K562 (cell line): Measurements from ENCODE around the gene FRMD1. TPM values are rescaled to one million over a fixed set of nuclear protein-coding genes. Genes with fewer than 3 reads are reported as not detected.

Experiments
- HSF4 ChIP-seq: fragments of 250-450 bp; sonication (Bioruptor Pico); IDR thresholded peaks from 2 replicates; pipeline ENCODE4 v2.1.2; 2022; ENCODE audit warnings: mild to moderate bottlenecking, moderate library complexity, borderline replicate concordance
- JUNB ChIP-seq: fragments of 450-650 bp; formaldehyde crosslinking; conservative IDR thresholded peaks from 2 replicates; pipeline ENCODE4 v1.4.0; 2020; ENCODE audit warnings: mild to moderate bottlenecking
- ZNF717 ChIP-seq: fragments of 250-450 bp; sonication (Bioruptor Pico); IDR thresholded peaks from 2 replicates; pipeline ENCODE4 v1.5.0; 2021
- polyA plus RNA-seq, 8 experiments: library from polyadenylated mRNA; depleted of rRNA in 4 of 8; stranded (reverse) in 5 of 8; unstranded in 3 of 8; fragments of >200 nt; fragmentation: Nextera tagmentation in 2 of 8; fragmentation: Illumina TruSeq in 1 of 8; extraction: Ambion mirVana in 2 of 8; extraction: Trizol in 1 of 8; gene quantifications; 2 replicates each; pipeline versions ENCODE4 v1.2.1 to v1.2.3, GENCODE V29; 2011 to 2014; ENCODE audit warnings: inconsistent platforms in 1 of 8, missing spikeins in 1 of 8
- total RNA-seq, 7 experiments: library from RNA; depleted of rRNA in 6 of 7; stranded (reverse); fragments of >200 nt in 6 of 7; fragmentation: Illumina TruSeq in 2 of 7; extraction: Trizol in 2 of 7; gene quantifications; 2 replicates each; pipeline versions ENCODE4 v1.2.1 to v1.2.3, GENCODE V29; 2011 to 2021; ENCODE audit warnings: low replicate concordance in 1 of 7
- TF ChIP-seq, protein P1 (sequence below): fragments of 450-650 bp; IDR thresholded peaks from 2 replicates; pipeline ENCODE4 v1.6.1; 2016; ENCODE audit warnings: mild to moderate bottlenecking, moderate library complexity
- TF ChIP-seq, protein P2 (sequence below), 2 experiments: IDR thresholded peaks; 2 replicates each; pipeline ENCODE4 v1.6.1; 2011; ENCODE audit warnings: borderline replicate concordance in 1 of 2, control low read depth in 1 of 2, low read depth in 1 of 2, low read length in 1 of 2, mild to moderate bottlenecking in 1 of 2, mixed read lengths in 1 of 2, moderate library complexity in 1 of 2; ENCODE audit not compliant: insufficient read depth in 1 of 2, insufficient read length in 1 of 2, poor library complexity in 1 of 2, severe bottlenecking in 1 of 2; ENCODE audit errors: extremely low read depth in 1 of 2
- TF ChIP-seq, protein P3 (sequence below): fragments of 250-450 bp; sonication (Bioruptor Pico); IDR thresholded peaks from 2 replicates; pipeline ENCODE4 v1.4.0; 2020; ENCODE audit warnings: borderline replicate concordance
- TF ChIP-seq, protein P4 (sequence below): fragments of 450-650 bp; IDR thresholded peaks from 2 replicates; pipeline ENCODE4 v1.7.1; 2018; ENCODE audit warnings: mild to moderate bottlenecking, low read depth; ENCODE audit not compliant: partially characterized antibody

FRMD1 gene
- total and polyA plus RNA-seq, 9 of the 15 experiments (the other 6 are each of a cell fraction or from before 2014, with no cell fraction given): 0.01 to 0.04 (median 0.01) TPM; not detected in 6

DNA sequence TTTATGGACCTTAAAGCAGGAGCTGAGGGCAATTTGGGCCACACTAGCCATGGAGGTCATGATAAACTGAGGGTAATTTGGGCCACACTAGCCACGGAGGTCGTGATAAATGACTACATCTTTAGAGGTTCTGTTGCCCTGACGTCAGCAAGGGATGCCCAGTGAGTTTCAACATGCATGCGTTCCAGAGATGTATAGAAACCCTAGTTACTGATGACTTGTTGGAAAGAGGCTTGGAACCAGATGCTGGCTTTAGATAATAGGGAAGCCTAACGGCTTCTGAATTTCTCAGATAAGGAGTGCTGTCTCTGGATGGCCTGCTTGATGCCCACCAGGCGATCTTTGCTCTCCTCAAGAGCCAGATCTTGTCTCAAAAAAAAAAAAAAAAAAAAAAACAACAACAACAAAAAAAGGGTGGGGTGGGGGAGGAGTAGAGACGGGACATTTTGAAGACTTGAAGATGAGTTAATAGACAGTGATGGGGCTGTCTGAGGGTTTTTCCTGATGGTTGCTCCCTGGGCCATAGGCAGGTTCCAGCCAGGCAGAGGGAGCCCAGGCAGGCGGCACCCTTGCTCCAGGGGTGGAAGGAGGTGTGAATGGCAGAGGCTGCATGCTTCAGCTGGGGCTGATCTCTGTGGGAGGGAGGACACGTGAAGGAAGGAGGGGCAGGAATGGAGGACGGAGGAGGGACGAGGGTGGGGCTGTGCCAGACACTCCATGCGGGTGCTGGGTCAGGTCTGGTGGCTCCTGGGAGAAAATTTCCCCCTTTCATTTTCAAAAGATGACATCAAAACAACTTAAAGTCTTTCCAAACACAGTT, 27.0 kb upstream of the FRMD1 start (continued):
- TF ChIP-seq, protein P1, sequence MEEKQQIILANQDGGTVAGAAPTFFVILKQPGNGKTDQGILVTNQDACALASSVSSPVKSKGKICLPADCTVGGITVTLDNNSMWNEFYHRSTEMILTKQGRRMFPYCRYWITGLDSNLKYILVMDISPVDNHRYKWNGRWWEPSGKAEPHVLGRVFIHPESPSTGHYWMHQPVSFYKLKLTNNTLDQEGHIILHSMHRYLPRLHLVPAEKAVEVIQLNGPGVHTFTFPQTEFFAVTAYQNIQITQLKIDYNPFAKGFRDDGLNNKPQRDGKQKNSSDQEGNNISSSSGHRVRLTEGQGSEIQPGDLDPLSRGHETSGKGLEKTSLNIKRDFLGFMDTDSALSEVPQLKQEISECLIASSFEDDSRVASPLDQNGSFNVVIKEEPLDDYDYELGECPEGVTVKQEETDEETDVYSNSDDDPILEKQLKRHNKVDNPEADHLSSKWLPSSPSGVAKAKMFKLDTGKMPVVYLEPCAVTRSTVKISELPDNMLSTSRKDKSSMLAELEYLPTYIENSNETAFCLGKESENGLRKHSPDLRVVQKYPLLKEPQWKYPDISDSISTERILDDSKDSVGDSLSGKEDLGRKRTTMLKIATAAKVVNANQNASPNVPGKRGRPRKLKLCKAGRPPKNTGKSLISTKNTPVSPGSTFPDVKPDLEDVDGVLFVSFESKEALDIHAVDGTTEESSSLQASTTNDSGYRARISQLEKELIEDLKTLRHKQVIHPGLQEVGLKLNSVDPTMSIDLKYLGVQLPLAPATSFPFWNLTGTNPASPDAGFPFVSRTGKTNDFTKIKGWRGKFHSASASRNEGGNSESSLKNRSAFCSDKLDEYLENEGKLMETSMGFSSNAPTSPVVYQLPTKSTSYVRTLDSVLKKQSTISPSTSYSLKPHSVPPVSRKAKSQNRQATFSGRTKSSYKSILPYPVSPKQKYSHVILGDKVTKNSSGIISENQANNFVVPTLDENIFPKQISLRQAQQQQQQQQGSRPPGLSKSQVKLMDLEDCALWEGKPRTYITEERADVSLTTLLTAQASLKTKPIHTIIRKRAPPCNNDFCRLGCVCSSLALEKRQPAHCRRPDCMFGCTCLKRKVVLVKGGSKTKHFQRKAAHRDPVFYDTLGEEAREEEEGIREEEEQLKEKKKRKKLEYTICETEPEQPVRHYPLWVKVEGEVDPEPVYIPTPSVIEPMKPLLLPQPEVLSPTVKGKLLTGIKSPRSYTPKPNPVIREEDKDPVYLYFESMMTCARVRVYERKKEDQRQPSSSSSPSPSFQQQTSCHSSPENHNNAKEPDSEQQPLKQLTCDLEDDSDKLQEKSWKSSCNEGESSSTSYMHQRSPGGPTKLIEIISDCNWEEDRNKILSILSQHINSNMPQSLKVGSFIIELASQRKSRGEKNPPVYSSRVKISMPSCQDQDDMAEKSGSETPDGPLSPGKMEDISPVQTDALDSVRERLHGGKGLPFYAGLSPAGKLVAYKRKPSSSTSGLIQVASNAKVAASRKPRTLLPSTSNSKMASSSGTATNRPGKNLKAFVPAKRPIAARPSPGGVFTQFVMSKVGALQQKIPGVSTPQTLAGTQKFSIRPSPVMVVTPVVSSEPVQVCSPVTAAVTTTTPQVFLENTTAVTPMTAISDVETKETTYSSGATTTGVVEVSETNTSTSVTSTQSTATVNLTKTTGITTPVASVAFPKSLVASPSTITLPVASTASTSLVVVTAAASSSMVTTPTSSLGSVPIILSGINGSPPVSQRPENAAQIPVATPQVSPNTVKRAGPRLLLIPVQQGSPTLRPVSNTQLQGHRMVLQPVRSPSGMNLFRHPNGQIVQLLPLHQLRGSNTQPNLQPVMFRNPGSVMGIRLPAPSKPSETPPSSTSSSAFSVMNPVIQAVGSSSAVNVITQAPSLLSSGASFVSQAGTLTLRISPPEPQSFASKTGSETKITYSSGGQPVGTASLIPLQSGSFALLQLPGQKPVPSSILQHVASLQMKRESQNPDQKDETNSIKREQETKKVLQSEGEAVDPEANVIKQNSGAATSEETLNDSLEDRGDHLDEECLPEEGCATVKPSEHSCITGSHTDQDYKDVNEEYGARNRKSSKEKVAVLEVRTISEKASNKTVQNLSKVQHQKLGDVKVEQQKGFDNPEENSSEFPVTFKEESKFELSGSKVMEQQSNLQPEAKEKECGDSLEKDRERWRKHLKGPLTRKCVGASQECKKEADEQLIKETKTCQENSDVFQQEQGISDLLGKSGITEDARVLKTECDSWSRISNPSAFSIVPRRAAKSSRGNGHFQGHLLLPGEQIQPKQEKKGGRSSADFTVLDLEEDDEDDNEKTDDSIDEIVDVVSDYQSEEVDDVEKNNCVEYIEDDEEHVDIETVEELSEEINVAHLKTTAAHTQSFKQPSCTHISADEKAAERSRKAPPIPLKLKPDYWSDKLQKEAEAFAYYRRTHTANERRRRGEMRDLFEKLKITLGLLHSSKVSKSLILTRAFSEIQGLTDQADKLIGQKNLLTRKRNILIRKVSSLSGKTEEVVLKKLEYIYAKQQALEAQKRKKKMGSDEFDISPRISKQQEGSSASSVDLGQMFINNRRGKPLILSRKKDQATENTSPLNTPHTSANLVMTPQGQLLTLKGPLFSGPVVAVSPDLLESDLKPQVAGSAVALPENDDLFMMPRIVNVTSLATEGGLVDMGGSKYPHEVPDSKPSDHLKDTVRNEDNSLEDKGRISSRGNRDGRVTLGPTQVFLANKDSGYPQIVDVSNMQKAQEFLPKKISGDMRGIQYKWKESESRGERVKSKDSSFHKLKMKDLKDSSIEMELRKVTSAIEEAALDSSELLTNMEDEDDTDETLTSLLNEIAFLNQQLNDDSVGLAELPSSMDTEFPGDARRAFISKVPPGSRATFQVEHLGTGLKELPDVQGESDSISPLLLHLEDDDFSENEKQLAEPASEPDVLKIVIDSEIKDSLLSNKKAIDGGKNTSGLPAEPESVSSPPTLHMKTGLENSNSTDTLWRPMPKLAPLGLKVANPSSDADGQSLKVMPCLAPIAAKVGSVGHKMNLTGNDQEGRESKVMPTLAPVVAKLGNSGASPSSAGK: peak; percentile 51; the same call in 1 of the 2 replicates
- TF ChIP-seq HSF4 (CRISPR knock-in tag) (no peak), JUNB (no peak), ZNF717 (CRISPR knock-in tag) (no peak)
- TF ChIP-seq, protein P2, sequence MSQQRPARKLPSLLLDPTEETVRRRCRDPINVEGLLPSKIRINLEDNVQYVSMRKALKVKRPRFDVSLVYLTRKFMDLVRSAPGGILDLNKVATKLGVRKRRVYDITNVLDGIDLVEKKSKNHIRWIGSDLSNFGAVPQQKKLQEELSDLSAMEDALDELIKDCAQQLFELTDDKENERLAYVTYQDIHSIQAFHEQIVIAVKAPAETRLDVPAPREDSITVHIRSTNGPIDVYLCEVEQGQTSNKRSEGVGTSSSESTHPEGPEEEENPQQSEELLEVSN (IDR thresholded peaks at IDR 0.05; ENCODE audit: borderline replicate concordance in 1 of 2, extremely low read depth in 1 of 2, insufficient read depth in 1 of 2, insufficient read length in 1 of 2, low read depth in 1 of 2, low read length in 1 of 2, poor library complexity in 1 of 2, severe bottlenecking in 1 of 2): no peak
- TF ChIP-seq, protein P3, sequence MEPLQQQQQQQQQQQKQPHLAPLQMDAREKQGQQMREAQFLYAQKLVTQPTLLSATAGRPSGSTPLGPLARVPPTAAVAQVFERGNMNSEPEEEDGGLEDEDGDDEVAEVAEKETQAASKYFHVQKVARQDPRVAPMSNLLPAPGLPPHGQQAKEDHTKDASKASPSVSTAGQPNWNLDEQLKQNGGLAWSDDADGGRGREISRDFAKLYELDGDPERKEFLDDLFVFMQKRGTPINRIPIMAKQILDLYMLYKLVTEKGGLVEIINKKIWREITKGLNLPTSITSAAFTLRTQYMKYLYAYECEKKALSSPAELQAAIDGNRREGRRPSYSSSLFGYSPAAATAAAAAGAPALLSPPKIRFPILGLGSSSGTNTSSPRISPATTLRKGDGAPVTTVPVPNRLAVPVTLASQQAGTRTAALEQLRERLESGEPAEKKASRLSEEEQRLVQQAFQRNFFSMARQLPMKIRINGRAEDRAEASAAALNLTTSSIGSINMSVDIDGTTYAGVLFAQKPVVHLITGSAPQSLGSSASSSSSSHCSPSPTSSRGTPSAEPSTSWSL: no peak
- TF ChIP-seq, protein P4, sequence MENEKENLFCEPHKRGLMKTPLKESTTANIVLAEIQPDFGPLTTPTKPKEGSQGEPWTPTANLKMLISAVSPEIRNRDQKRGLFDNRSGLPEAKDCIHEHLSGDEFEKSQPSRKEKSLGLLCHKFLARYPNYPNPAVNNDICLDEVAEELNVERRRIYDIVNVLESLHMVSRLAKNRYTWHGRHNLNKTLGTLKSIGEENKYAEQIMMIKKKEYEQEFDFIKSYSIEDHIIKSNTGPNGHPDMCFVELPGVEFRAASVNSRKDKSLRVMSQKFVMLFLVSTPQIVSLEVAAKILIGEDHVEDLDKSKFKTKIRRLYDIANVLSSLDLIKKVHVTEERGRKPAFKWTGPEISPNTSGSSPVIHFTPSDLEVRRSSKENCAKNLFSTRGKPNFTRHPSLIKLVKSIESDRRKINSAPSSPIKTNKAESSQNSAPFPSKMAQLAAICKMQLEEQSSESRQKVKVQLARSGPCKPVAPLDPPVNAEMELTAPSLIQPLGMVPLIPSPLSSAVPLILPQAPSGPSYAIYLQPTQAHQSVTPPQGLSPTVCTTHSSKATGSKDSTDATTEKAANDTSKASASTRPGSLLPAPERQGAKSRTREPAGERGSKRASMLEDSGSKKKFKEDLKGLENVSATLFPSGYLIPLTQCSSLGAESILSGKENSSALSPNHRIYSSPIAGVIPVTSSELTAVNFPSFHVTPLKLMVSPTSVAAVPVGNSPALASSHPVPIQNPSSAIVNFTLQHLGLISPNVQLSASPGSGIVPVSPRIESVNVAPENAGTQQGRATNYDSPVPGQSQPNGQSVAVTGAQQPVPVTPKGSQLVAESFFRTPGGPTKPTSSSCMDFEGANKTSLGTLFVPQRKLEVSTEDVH: no peak
